ENCODE results near the gene SNRK.

Gene SNRK

GRCh38 chr3:43372007-43372740, 85.8 kb downstream of the SNRK start:
- peak overlapping the region; percentile 45 for H3K27ac Mint-ChIP-seq
- no peaks in the 10 kb centered on the region for H3K9me3 Mint-ChIP-seq
- H3K36me3 Mint-ChIP-seq (ENCODE audit: low read depth), result no peaks in the 10 kb centered on the region
- peaks cover 8% of the 10 kb centered on the region for H3K4me1 Mint-ChIP-seq (ENCODE audit: low read depth)
- no peak overlapping the region for H3K4me3 Mint-ChIP-seq
- peaks cover 3% of the 10 kb centered on the region for H3K27me3 Mint-ChIP-seq (ENCODE audit: low read depth)

GRCh38 chr3:43372809-43373559, 86.6 kb downstream of the SNRK start:
- H3K9me3 Mint-ChIP-seq, result no peaks in the 10 kb centered on the region
- peaks cover 11% of the 10 kb centered on the region for H3K4me1 Mint-ChIP-seq (ENCODE audit: low read depth)
- no peaks in the 10 kb centered on the region for H3K36me3 Mint-ChIP-seq (ENCODE audit: low read depth)
- H3K27me3 Mint-ChIP-seq (ENCODE audit: low read depth), result peaks cover 3% of the 10 kb centered on the region
- H3K4me3 Mint-ChIP-seq, result no peak overlapping the region
- no peak overlapping the region for H3K27ac Mint-ChIP-seq

- no peak overlapping the region for H3K27ac Mint-ChIP-seq
- H3K4me3 Mint-ChIP-seq, result no peak overlapping the region
- H3K4me1 Mint-ChIP-seq (ENCODE audit: low read depth), result peaks cover 15% of the 10 kb centered on the region
- no peaks in the 10 kb centered on the region for H3K9me3 Mint-ChIP-seq
- no peaks in the 10 kb centered on the region for H3K36me3 Mint-ChIP-seq (ENCODE audit: low read depth)
- peaks cover 3% of the 10 kb centered on the region for H3K27me3 Mint-ChIP-seq (ENCODE audit: low read depth)
These were observed 87.2 kb downstream of the SNRK start for GRCh38 chr3:43373560-43373928.

- peaks cover 3% of the 10 kb centered on the region for H3K9me3 Mint-ChIP-seq
- no peak overlapping the region for H3K27ac Mint-ChIP-seq
- H3K4me1 Mint-ChIP-seq (ENCODE audit: low read depth), result peaks cover 13% of the 10 kb centered on the region
- no peak overlapping the region for H3K4me3 Mint-ChIP-seq
- H3K27me3 Mint-ChIP-seq (ENCODE audit: low read depth), result peaks cover 12% of the 10 kb centered on the region
- peaks cover 2% of the 10 kb centered on the region for H3K36me3 Mint-ChIP-seq (ENCODE audit: low read depth)
These were observed 92.0 kb downstream of the SNRK start for GRCh38 chr3:43378066-43378935.

GRCh38 chr3:43379343-43379742, 93.0 kb downstream of the SNRK start:
- Mint-ChIP-seq H3K27ac (no peak overlapping the region), H3K36me3 (ENCODE audit: low read depth) (peaks cover 3% of the 10 kb centered on the region), H3K9me3 (peaks cover 5% of the 10 kb centered on the region), H3K4me3 (no peak overlapping the region), H3K4me1 (ENCODE audit: low read depth) (peaks cover 13% of the 10 kb centered on the region), H3K27me3 (ENCODE audit: low read depth) (peaks cover 14% of the 10 kb centered on the region)

- Mint-ChIP-seq H3K4me3 (no peak overlapping the region), H3K36me3 (ENCODE audit: low read depth) (peaks cover 11% of the 10 kb centered on the region), H3K4me1 (ENCODE audit: low read depth) (peaks cover 49% of the 10 kb centered on the region), H3K9me3 (peaks cover 16% of the 10 kb centered on the region), H3K27ac (no peak overlapping the region), H3K27me3 (ENCODE audit: low read depth) (peaks cover 20% of the 10 kb centered on the region)
These were observed 101.8 kb downstream of the SNRK start for GRCh38 chr3:43388175-43388574.

GRCh38 chr3:43388915-43389314, 102.6 kb downstream of the SNRK start:
- H3K4me1 Mint-ChIP-seq (ENCODE audit: low read depth), result peaks cover 49% of the 10 kb centered on the region

DNA sequence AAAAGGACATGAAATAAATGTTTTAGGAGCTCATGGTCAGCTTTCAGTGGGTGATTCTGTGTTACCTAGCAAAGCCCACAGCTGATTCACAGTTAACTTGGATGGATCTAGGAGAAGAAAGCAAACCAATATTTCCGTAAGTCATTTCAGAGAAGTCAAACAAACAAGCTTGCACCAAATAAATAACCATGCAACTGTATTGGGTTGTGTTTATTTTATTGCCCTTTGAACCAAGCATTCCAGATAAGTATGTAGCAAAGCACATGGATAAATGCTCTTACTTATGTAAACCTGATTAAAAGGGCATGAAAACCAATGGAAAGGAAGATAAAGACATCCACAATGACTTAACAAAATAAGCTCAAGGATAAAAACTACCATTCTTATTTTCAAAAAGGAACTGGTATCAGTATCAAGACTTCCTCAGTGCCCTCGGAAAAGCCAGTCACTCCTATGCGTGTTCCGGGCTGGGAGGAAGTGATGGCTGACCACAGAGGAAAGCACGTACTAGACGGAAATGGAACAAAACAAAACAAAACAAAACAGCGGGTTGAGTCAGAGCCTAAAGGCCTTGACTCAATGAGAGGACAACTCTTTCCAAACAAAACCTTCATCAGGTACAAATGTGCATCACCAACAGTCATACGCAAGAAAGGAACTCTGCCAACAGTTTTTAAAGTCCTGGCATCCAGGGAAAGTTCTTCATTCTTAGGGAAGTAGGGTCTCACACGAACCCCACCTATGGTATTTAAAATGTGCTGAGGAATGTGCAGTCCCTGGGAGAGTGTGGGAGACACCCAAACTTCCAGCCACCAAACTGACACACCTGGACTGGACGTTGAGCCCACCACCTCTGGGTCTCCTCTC, 103.3 kb downstream of the SNRK start:
- H3K36me3 Mint-ChIP-seq (ENCODE audit: low read depth), result peaks cover 11% of the 10 kb centered on the region
- H3K9me3 Mint-ChIP-seq, result peaks cover 11% of the 10 kb centered on the region
- H3K27ac Mint-ChIP-seq, result peak overlapping the region; percentile 91
- peaks cover 49% of the 10 kb centered on the region for H3K4me1 Mint-ChIP-seq (ENCODE audit: low read depth)
- H3K27me3 Mint-ChIP-seq (ENCODE audit: low read depth), result peaks cover 15% of the 10 kb centered on the region
- H3K4me3 Mint-ChIP-seq, result peak overlapping the region; percentile 31

More at GRCh38 chr3:43388915-43389314, 102.6 kb downstream of the SNRK start:
- Mint-ChIP-seq H3K27ac (peak overlapping the region; percentile 91), H3K36me3 (ENCODE audit: low read depth) (peaks cover 13% of the 10 kb centered on the region), H3K4me3 (peak overlapping the region; percentile 31), H3K27me3 (ENCODE audit: low read depth) (peaks cover 20% of the 10 kb centered on the region), H3K9me3 (peaks cover 16% of the 10 kb centered on the region)

GRCh38 chr3:43390255-43390588, 103.9 kb downstream of the SNRK start:
- Mint-ChIP-seq H3K4me1 (ENCODE audit: low read depth) (peaks cover 49% of the 10 kb centered on the region), H3K9me3 (peaks cover 5% of the 10 kb centered on the region), H3K27ac (peak overlapping the region; percentile 91)

GRCh38 chr3:43391621-43392020, 105.3 kb downstream of the SNRK start:
- peaks cover 9% of the 10 kb centered on the region for H3K36me3 Mint-ChIP-seq (ENCODE audit: low read depth)

More at GRCh38 chr3:43390255-43390588, 103.9 kb downstream of the SNRK start:
- Mint-ChIP-seq H3K27me3 (ENCODE audit: low read depth) (peaks cover 10% of the 10 kb centered on the region), H3K36me3 (ENCODE audit: low read depth) (peaks cover 9% of the 10 kb centered on the region), H3K4me3 (peak overlapping the region; percentile 40)

DNA sequence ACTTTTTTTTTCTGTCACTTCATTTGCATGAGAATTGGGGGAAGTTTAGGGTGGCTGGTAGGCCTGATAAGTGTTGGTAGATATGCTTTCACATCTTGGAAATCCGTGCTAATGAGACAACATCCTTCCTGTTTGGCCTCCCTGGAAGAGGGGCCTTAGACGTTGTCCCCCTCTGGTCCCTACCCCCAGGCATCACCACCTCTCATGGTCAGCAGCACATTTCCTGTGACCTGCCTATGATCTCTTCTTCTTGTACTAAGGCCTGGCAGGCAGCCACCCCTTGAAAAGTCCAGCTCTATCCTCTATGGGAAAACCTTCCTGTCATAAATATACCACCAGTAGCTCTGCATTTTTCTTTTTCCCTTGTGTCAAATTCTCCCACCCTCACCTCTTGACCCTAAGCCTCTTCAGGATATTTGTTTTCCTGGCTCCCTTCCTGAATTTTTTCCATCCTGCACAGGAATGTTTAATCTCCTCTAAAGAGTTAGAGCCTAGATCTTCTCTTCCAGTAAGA, 107.8 kb downstream of the SNRK start:
- Mint-ChIP-seq H3K4me1 (ENCODE audit: low read depth) (peaks cover 23% of the 10 kb centered on the region), H3K36me3 (ENCODE audit: low read depth) (peaks cover 8% of the 10 kb centered on the region), H3K9me3 (no peaks in the 10 kb centered on the region), H3K27ac (no peak overlapping the region), H3K4me3 (no peak overlapping the region), H3K27me3 (ENCODE audit: low read depth) (no peaks in the 10 kb centered on the region)

More at GRCh38 chr3:43391621-43392020, 105.3 kb downstream of the SNRK start:
- no peaks in the 10 kb centered on the region for H3K9me3 Mint-ChIP-seq
- no peaks in the 10 kb centered on the region for H3K27me3 Mint-ChIP-seq (ENCODE audit: low read depth)
- H3K4me3 Mint-ChIP-seq, result no peak overlapping the region
- peaks cover 38% of the 10 kb centered on the region for H3K4me1 Mint-ChIP-seq (ENCODE audit: low read depth)
- no peak overlapping the region for H3K27ac Mint-ChIP-seq

- H3K27me3 Mint-ChIP-seq (ENCODE audit: low read depth), result no peaks in the 10 kb centered on the region
- peaks cover 4% of the 10 kb centered on the region for H3K36me3 Mint-ChIP-seq (ENCODE audit: low read depth)
- no peaks in the 10 kb centered on the region for H3K4me1 Mint-ChIP-seq (ENCODE audit: low read depth)
- no peak overlapping the region for H3K4me3 Mint-ChIP-seq
- no peaks in the 10 kb centered on the region for H3K9me3 Mint-ChIP-seq
- no peak overlapping the region for H3K27ac Mint-ChIP-seq
These were observed 112.7 kb downstream of the SNRK start for GRCh38 chr3:43399034-43399433.

DNA sequence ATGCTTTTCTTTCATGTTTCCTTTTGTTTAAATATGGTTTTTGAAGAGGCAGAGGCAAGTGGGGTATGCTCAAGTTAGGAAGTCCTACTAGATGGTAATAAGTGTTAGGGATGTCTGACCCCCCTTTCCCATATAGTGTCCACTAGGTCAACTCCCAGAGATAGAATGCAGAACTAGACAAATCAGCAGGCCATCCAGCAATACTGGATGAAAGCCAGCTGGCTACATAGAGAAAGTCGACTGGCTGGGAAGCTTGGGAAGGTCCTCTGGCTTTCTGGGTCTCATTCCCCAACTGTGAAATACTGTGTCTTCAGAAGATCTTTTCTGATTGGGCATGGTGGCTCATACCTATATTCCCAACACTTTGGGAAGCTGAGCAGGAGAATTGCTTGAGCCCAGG, 113.8 kb downstream of the SNRK start:
- Mint-ChIP-seq H3K36me3 (ENCODE audit: low read depth) (peaks cover 4% of the 10 kb centered on the region), H3K4me3 (no peak overlapping the region), H3K27me3 (ENCODE audit: low read depth) (no peaks in the 10 kb centered on the region), H3K27ac (no peak overlapping the region), H3K4me1 (ENCODE audit: low read depth) (peaks cover 2% of the 10 kb centered on the region), H3K9me3 (no peaks in the 10 kb centered on the region)

Data from T-helper 1 cell treated with Interleukin-12 subunit alpha and Interleukin-12 subunit beta and Interleukin-4 antibody, amounts not matched to agents 30 μg/mL and 1 μg/mL, for 36 hours (primary cell).